GM12878 (cell line): Measurements from ENCODE around the gene GPC6. TPM values are rescaled to one million over a fixed set of nuclear protein-coding genes. Genes with fewer than 3 reads are reported as not detected.

Experiments
- ATAC-seq: fragments of 200-7000 bp; cut with Tn5 transposase; 3 replicates; pipeline ENCODE4 v1.9.1; 2020; ENCODE audit warnings: mild to moderate bottlenecking, moderate library complexity
- BruUV-seq: library from RNA; stranded (reverse); fragments of 400-500 nt; replicated peaks from 2 replicates; lab custom pipeline; 2021; lab: Mats Ljungman, UMichigan
- CTCF ChIA-PET: fragments of 300-600 bp; sonication (Branson Sonifier 250); formaldehyde crosslinking; extraction: SDS; loops from one replicate; lab custom pipeline; 2021; ENCODE audit warnings: inconsistent platforms; lab: Yijun Ruan, JAX
- POLR2A ChIA-PET: fragments of 350-600 bp; formaldehyde crosslinking; extraction: SDS; loops from one replicate; lab custom pipeline; 2021; ENCODE audit warnings: inconsistent platforms; lab: Charles Lee
- RAD21 ChIA-PET: fragments of 300-600 bp; sonication (Branson Sonifier 250); formaldehyde crosslinking; loops from one replicate; lab custom pipeline; 2023; ENCODE audit warnings: antibody characterized with exemption; ENCODE audit not compliant: unreplicated experiment; lab: Charles Lee
- SMC1A ChIA-PET: fragments of 300-600 bp; sonication (Branson Sonifier 250); formaldehyde crosslinking; loops from one replicate; lab custom pipeline; 2023; ENCODE audit not compliant: unreplicated experiment, uncharacterized antibody; lab: Charles Lee
- DNase-seq: peaks from one replicate; pipeline ENCODE4 v3.0.0-alpha.2; 2011; ENCODE audit warnings: low read depth, low spot score
- FAIRE-seq: peaks from 3 replicates; lab custom pipeline; 2011; peaks lifted over from hg19 to GRCh38; lab: Jason Lieb, UNC
- H2AFZ ChIP-seq: 2 replicates; pipeline ENCODE4 v1.6.0; 2011; ENCODE audit warnings: low read depth, low read length, control low read depth; ENCODE audit not compliant: control insufficient read depth
- H3K27ac ChIP-seq: 2 replicates; pipeline ENCODE4 v1.5.1; 2011; ENCODE audit warnings: control low read depth; ENCODE audit not compliant: control insufficient read depth, insufficient read depth
- H3K27me3 ChIP-seq, 2 experiments: replicated peaks in 1 of 2; 2 replicates each; pipeline versions ENCODE4 v1.6.0 to v1.6.1; 2011; ENCODE audit warnings: low read length in 1 of 2; ENCODE audit not compliant: control insufficient read depth in 2 of 2, insufficient read depth in 2 of 2
- H3K36me3 ChIP-seq, 2 experiments: 2 replicates each; pipeline ENCODE4 v1.5.1; 2011; ENCODE audit warnings: low read length in 1 of 2; ENCODE audit not compliant: control insufficient read depth in 2 of 2, insufficient read depth in 2 of 2
- H3K4me1 ChIP-seq: 2 replicates; pipeline ENCODE4 v1.6.1; 2011; ENCODE audit warnings: mild to moderate bottlenecking, low read length, moderate library complexity, mixed read lengths; ENCODE audit not compliant: control insufficient read depth, insufficient read depth
- H3K4me2 ChIP-seq: 2 replicates; pipeline ENCODE4 v1.6.0; 2011; ENCODE audit warnings: control low read depth; ENCODE audit not compliant: control insufficient read depth, insufficient read depth
- H3K4me3 ChIP-seq: fragments of 200-600 bp; sonication (generic); 2 replicates; pipeline ENCODE4 v1.5.1; 2016
- H3K79me2 ChIP-seq: 2 replicates; pipeline ENCODE4 v1.6.0; 2011; ENCODE audit warnings: low read length; ENCODE audit not compliant: control insufficient read depth, insufficient read depth
- H3K9ac ChIP-seq: 2 replicates; pipeline ENCODE4 v1.8.0; 2011; ENCODE audit warnings: low read length, control low read depth, mixed read lengths; ENCODE audit not compliant: control insufficient read depth, insufficient read depth
- H3K9me3 ChIP-seq: replicated peaks from 3 replicates; pipeline ENCODE4 v1.5.1; 2011; ENCODE audit warnings: mild to moderate bottlenecking, low read length; ENCODE audit not compliant: control insufficient read depth, insufficient read depth
- H4K20me1 ChIP-seq: 2 replicates; pipeline ENCODE4 v1.6.0; 2011; ENCODE audit not compliant: control insufficient read depth, insufficient read depth
- NFIC ChIP-seq: IDR thresholded peaks from 2 replicates; pipeline ENCODE4 v1.6.1; 2012; ENCODE audit warnings: low read depth, mild to moderate bottlenecking, inconsistent platforms, low read length, moderate library complexity
- WGBS: methylation state at CpG from one replicate; pipeline ENCODE4 v1.1.6; 2016; ENCODE audit warnings: low lambda C conversion rate; ENCODE audit not compliant: insufficient replicate concordance, insufficient coverage; ENCODE audit errors: missing lambda C conversion rate; 5-methylcytosine and 5-hydroxymethylcytosine counted together
- in situ Hi-C: fragments of 300-500 bp; cut with MboI; formaldehyde crosslinking; loops from 9 replicates; pipeline ENCODE4 v1.14.3; 2018; ENCODE audit warnings: mixed read lengths
- intact Hi-C: fragments of 100-400 bp; cut with micrococcal nuclease; formaldehyde crosslinking; loops from one replicate; pipeline ENCODE4 v1.14.2; 2022; ENCODE audit not compliant: unreplicated experiment
- polyA plus RNA-seq, 11 experiments: library from polyadenylated mRNA; depleted of rRNA in 4 of 11; unstranded in 6 of 11; stranded (reverse) in 5 of 11; fragments of >200 nt; fragmentation: Nextera tagmentation in 4 of 11; fragmentation: Illumina TruSeq in 1 of 11; extraction: Ambion mirVana in 4 of 11; extraction: Trizol in 1 of 11; gene quantifications; 1 replicate in 1 of 11; 2 replicates in 10 of 11; pipeline versions ENCODE4 v1.2.1 to v1.2.3, GENCODE V29; 2011 to 2016; ENCODE audit warnings: inconsistent platforms in 2 of 11, missing spikeins in 2 of 11, low read depth in 1 of 11
- total RNA-seq, 4 experiments: library from RNA; depleted of rRNA in 3 of 4; stranded (reverse); fragments of >200 nt in 3 of 4; fragmentation: Illumina TruSeq in 1 of 4; extraction: Trizol in 1 of 4; gene quantifications; 2 replicates each; pipeline versions ENCODE4 v1.2.1 to v1.2.3, GENCODE V29; 2013 to 2021
- TF ChIP-seq, protein P1 (sequence below): fragments of 450-650 bp; IDR thresholded peaks from 2 replicates; pipeline ENCODE4 v1.6.1; 2018; ENCODE audit warnings: mild to moderate bottlenecking, low read depth, moderate library complexity; ENCODE audit not compliant: partially characterized antibody
- TF ChIP-seq, protein P2 (sequence below): fragments of 450-650 bp; IDR thresholded peaks from 2 replicates; pipeline ENCODE4 v1.6.1; 2017; ENCODE audit warnings: low read depth, mild to moderate bottlenecking, moderate library complexity

The GPC6 gene
- total and polyA plus RNA-seq, 10 of the 15 experiments (the other 5 are each of a cell fraction or from before 2014, with no cell fraction given), result 0.03 to 0.04 (median 0.03) TPM; not detected in 7

DNA sequence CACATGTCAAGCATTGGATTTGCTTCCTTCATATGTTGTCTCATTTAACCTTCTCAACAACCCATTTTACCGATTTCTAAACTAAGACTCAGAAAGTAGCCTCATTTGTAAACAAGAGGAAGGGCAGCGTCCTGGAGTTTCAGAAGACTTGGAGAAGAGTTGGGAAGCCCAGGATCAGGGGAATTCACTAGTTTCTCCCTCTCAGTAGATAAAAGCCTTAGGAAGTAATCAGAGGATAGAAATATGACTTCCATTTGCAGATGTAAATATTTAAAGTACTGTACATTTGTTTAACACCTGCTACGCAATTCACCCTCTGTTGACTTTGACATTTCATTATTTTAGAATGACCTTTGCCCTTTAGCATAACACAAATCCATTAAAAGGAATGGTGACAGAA lies 1036.4 kb downstream of the GPC6 start:
- Histone ChIP-seq H4K20me1 (no peaks in the 10 kb centered on the region), H3K9ac (no peak overlapping the region), H3K4me1 (no peaks in the 10 kb centered on the region), H3K4me2 (no peak overlapping the region), H2AFZ (no peak overlapping the region), H3K79me2 (no peaks in the 10 kb centered on the region), H3K36me3 (no peaks in the 10 kb centered on the region), H3K9me3 (no peaks in the 10 kb centered on the region), H3K27me3 (no peaks in the 10 kb centered on the region), H3K27ac (no peak overlapping the region), H3K4me3 (no peak overlapping the region)
- in situ Hi-C loops, result no loop called here
- no peak for FAIRE-seq
- no TSS peak for BruUV-seq
- intact Hi-C loops, result no loop called here
- no peak for ATAC-seq
- SMC1A ChIA-PET, result no interaction called here
- CTCF ChIA-PET, result interaction anchor here (1.8 kb wide), 1 partner anchor 99 kb away, joined by 4 read pairs; no protein-coding TSS in a partner anchor
- 66% methylated on average over 3 of the region's 3 CpGs for WGBS
- no peak for DNase-seq
- TF ChIP-seq NFIC, result no peak
- TF ChIP-seq, protein P1, sequence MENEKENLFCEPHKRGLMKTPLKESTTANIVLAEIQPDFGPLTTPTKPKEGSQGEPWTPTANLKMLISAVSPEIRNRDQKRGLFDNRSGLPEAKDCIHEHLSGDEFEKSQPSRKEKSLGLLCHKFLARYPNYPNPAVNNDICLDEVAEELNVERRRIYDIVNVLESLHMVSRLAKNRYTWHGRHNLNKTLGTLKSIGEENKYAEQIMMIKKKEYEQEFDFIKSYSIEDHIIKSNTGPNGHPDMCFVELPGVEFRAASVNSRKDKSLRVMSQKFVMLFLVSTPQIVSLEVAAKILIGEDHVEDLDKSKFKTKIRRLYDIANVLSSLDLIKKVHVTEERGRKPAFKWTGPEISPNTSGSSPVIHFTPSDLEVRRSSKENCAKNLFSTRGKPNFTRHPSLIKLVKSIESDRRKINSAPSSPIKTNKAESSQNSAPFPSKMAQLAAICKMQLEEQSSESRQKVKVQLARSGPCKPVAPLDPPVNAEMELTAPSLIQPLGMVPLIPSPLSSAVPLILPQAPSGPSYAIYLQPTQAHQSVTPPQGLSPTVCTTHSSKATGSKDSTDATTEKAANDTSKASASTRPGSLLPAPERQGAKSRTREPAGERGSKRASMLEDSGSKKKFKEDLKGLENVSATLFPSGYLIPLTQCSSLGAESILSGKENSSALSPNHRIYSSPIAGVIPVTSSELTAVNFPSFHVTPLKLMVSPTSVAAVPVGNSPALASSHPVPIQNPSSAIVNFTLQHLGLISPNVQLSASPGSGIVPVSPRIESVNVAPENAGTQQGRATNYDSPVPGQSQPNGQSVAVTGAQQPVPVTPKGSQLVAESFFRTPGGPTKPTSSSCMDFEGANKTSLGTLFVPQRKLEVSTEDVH, result no peak
- TF ChIP-seq, protein P2, sequence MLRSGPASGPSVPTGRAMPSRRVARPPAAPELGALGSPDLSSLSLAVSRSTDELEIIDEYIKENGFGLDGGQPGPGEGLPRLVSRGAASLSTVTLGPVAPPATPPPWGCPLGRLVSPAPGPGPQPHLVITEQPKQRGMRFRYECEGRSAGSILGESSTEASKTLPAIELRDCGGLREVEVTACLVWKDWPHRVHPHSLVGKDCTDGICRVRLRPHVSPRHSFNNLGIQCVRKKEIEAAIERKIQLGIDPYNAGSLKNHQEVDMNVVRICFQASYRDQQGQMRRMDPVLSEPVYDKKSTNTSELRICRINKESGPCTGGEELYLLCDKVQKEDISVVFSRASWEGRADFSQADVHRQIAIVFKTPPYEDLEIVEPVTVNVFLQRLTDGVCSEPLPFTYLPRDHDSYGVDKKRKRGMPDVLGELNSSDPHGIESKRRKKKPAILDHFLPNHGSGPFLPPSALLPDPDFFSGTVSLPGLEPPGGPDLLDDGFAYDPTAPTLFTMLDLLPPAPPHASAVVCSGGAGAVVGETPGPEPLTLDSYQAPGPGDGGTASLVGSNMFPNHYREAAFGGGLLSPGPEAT, result no peak
- RAD21 ChIA-PET, result no interaction called here
- POLR2A ChIA-PET, result no interaction called here
